Mesendoderm (in vitro differentiated cells): Measurements from ENCODE around the gene MORC2.

ENCODE experiments used
- DNase-seq: peaks from one replicate; pipeline ENCODE4 v3.0.0; 2013
- H2AK5ac ChIP-seq: 2 replicates; pipeline ENCODE4 v1.6.1; 2013; ENCODE audit warnings: low read length, inconsistent platforms
- H2BK120ac ChIP-seq: 2 replicates; pipeline ENCODE4 v1.6.1; 2013; ENCODE audit warnings: low read depth, mild to moderate bottlenecking, low read length, moderate library complexity, mixed read lengths
- H2BK15ac ChIP-seq: replicated peaks from 2 replicates; pipeline ENCODE4 v1.6.1; 2013; ENCODE audit warnings: low read depth, mild to moderate bottlenecking, moderate library complexity
- H2BK5ac ChIP-seq: 2 replicates; pipeline ENCODE4 v1.6.1; 2013; ENCODE audit warnings: low read length, inconsistent platforms
- H3K18ac ChIP-seq: 2 replicates; pipeline ENCODE4 v1.6.1; 2013; ENCODE audit warnings: mild to moderate bottlenecking, low read length, mixed read lengths
- H3K23ac ChIP-seq: one replicate; pipeline ENCODE4 v1.6.1; 2013; ENCODE audit warnings: low read length
- H3K27ac ChIP-seq: 2 replicates; pipeline ENCODE4 v1.5.1; 2013; ENCODE audit warnings: low read depth, mild to moderate bottlenecking, inconsistent platforms, low read length, moderate library complexity
- H3K27me3 ChIP-seq: 2 replicates; pipeline ENCODE4 v1.6.1; 2013; ENCODE audit warnings: low read length, control low read depth, mild to moderate bottlenecking, inconsistent platforms; ENCODE audit not compliant: insufficient read depth, poor library complexity
- H3K36me3 ChIP-seq: 2 replicates; pipeline ENCODE4 v1.6.1; 2013; ENCODE audit warnings: low read length, inconsistent platforms; ENCODE audit not compliant: control insufficient read depth, insufficient read depth
- H3K4ac ChIP-seq: one replicate; pipeline ENCODE4 v1.6.1; 2013; ENCODE audit warnings: low read depth, mild to moderate bottlenecking, low read length, moderate library complexity
- H3K4me1 ChIP-seq: 2 replicates; pipeline ENCODE4 v1.6.1; 2013; ENCODE audit warnings: low read depth, low read length, inconsistent platforms; ENCODE audit not compliant: control insufficient read depth
- H3K4me2 ChIP-seq: 2 replicates; pipeline ENCODE4 v1.6.1; 2013; ENCODE audit warnings: low read length
- H3K4me3 ChIP-seq: 2 replicates; pipeline ENCODE4 v1.5.1; 2013; ENCODE audit warnings: mild to moderate bottlenecking, low read length
- H3K56ac ChIP-seq: one replicate; pipeline ENCODE4 v1.6.1; 2013; ENCODE audit warnings: low read length
- H3K79me1 ChIP-seq: 2 replicates; pipeline ENCODE4 v1.6.1; 2013; ENCODE audit warnings: low read length, inconsistent platforms
- H3K79me2 ChIP-seq: 2 replicates; pipeline ENCODE4 v1.6.1; 2013; ENCODE audit warnings: mild to moderate bottlenecking, low read length; ENCODE audit not compliant: control insufficient read depth, insufficient read depth
- H3K9ac ChIP-seq: 2 replicates; pipeline ENCODE4 v1.6.1; 2013; ENCODE audit warnings: low read length, inconsistent platforms
- H4K5ac ChIP-seq: one replicate; pipeline ENCODE4 v1.6.1; 2013; ENCODE audit warnings: low read length
- H4K8ac ChIP-seq: one replicate; pipeline ENCODE4 v1.6.1; 2013; ENCODE audit warnings: low read depth, mild to moderate bottlenecking, control low read depth, low read length, moderate library complexity
- WGBS: extraction: QIAGEN DNeasy Blood & Tissue Kit; methylation state at CpG from one replicate; pipeline ENCODE4 v1.1.7; 2013; ENCODE audit warnings: low lambda C conversion rate, missing lambda C conversion rate; ENCODE audit not compliant: insufficient coverage; ENCODE audit errors: extremely low coverage; 5-methylcytosine and 5-hydroxymethylcytosine counted together

Gene MORC2

DNA sequence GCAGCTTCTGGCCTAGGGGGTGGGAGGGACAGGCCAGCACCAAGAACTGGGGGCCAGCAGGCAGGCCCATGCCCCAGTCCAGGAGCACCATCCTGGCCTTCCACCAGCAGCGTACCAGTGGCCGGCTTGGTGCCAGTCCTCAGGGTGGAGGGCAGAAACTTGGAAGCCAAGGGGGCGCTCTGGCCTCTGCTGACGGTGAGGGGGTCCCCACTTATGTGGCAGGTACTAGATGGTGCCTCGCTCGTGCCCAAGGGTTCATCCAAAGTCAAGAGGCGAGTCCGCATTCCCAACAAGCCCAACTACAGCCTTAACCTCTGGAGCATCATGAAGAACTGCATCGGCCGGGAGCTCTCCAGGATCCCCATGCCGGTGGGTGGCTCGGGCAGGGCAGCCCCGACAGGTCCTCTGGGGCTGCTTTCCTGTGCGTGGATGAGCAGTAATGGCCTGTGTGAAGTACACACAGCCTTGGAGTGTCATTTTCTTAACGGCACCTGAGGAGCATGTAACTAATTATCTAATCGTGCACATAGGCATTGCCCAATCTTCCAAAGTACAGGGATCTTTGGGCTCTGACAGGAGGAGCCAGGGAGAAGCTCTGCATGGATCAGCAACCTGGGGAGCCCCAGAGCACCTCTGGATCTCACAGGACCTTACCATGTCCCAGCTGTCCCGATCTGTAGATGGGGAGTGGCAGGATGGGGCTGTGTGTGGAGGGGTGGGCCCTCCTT is 79.1 kb downstream of the MORC2 start:
- H3K79me1 ChIP-seq = no peaks in the 10 kb centered on the region
- H3K27me3 ChIP-seq = no peaks in the 10 kb centered on the region
- no peaks in the 10 kb centered on the region for H3K79me2 ChIP-seq
- H3K36me3 ChIP-seq = no peaks in the 10 kb centered on the region
- no CpG with 5 or more reads among the region's 17 CpGs for WGBS
- no peak overlapping the region for H3K4me2 ChIP-seq
- no peak overlapping the region for H2BK120ac ChIP-seq
- H3K18ac ChIP-seq = no peak overlapping the region
- no peak overlapping the region for H3K9ac ChIP-seq
- no peaks in the 10 kb centered on the region for H3K4me1 ChIP-seq
- H3K23ac ChIP-seq = no peak overlapping the region
- DNase-seq = no peak
- no peak overlapping the region for H4K8ac ChIP-seq
- H3K56ac ChIP-seq = no peak overlapping the region
- no peak overlapping the region for H3K4me3 ChIP-seq
- H3K4ac ChIP-seq = no peak overlapping the region
- H2BK5ac ChIP-seq = no peak overlapping the region
- H4K5ac ChIP-seq = no peak overlapping the region
- H2AK5ac ChIP-seq = no peak overlapping the region
- no peak overlapping the region for H2BK15ac ChIP-seq
- no peak overlapping the region for H3K27ac ChIP-seq

DNA sequence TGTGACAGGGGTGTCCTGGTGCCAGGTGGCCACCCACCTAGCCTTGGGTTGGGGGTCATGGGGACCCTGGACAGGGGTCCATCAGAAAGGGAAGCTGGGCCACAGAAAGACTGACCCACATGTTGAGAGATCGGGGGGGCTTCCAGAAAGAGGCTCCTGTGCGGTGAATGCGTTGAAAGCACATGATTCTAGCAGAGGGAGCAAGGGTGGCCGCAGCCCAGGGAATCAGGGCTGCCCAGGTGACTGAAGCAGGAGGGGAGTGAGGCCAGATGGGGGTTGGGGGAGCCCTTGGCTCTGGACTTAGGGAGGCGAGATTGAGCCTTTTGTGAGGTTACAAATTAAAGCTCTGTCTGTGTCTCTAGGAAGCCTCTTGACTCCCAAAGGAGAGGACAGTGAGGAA is 80.7 kb downstream of the MORC2 start:
- no peaks in the 10 kb centered on the region for H3K36me3 ChIP-seq
- H4K5ac ChIP-seq = no peak overlapping the region
- H3K4me1 ChIP-seq = no peaks in the 10 kb centered on the region
- no peaks in the 10 kb centered on the region for H3K27me3 ChIP-seq
- H3K27ac ChIP-seq = no peak overlapping the region
- no peak overlapping the region for H2BK15ac ChIP-seq
- H3K79me2 ChIP-seq = no peaks in the 10 kb centered on the region
- H2BK5ac ChIP-seq = no peak overlapping the region
- no peak overlapping the region for H3K9ac ChIP-seq
- no peak overlapping the region for H2AK5ac ChIP-seq
- H4K8ac ChIP-seq = no peak overlapping the region
- DNase-seq = no peak
- no peak overlapping the region for H3K4me2 ChIP-seq
- no peak overlapping the region for H3K4me3 ChIP-seq
- no peak overlapping the region for H2BK120ac ChIP-seq
- no peak overlapping the region for H3K18ac ChIP-seq
- H3K23ac ChIP-seq = no peak overlapping the region
- no peak overlapping the region for H3K56ac ChIP-seq
- H3K4ac ChIP-seq = no peak overlapping the region
- no CpG with 5 or more reads among the region's 5 CpGs for WGBS
- H3K79me1 ChIP-seq = no peaks in the 10 kb centered on the region

- Histone ChIP-seq H3K23ac (no peak overlapping the region), H3K4me1 (no peaks in the 10 kb centered on the region)
- WGBS = no CpG with 5 or more reads among the region's 11 CpGs
These were observed 81.1 kb downstream of the MORC2 start for GRCh38 chr22:30887453-30887852.

GRCh38 chr22:30885591-30885990 is 83.0 kb downstream of the MORC2 start:
- Histone ChIP-seq H3K79me1 (no peaks in the 10 kb centered on the region), H3K9ac (no peak overlapping the region), H4K8ac (no peak overlapping the region), H3K27ac (no peak overlapping the region), H3K56ac (no peak overlapping the region), H3K4ac (no peak overlapping the region), H2BK120ac (no peak overlapping the region), H3K36me3 (no peaks in the 10 kb centered on the region), H3K18ac (no peak overlapping the region), H2BK5ac (no peak overlapping the region), H2BK15ac (no peak overlapping the region), H3K23ac (no peak overlapping the region), H3K27me3 (no peaks in the 10 kb centered on the region), H3K4me1 (no peaks in the 10 kb centered on the region), H2AK5ac (no peak overlapping the region), H3K4me3 (no peak overlapping the region), H3K4me2 (no peak overlapping the region), H4K5ac (no peak overlapping the region), H3K79me2 (no peaks in the 10 kb centered on the region)
- no peak for DNase-seq
- no CpG with 5 or more reads among the region's 9 CpGs for WGBS

More at GRCh38 chr22:30887453-30887852, 81.1 kb downstream of the MORC2 start:
- H2BK15ac ChIP-seq = no peak overlapping the region
- H2BK5ac ChIP-seq = no peak overlapping the region
- H3K4me3 ChIP-seq = no peak overlapping the region
- DNase-seq = no peak
- H3K4ac ChIP-seq = no peak overlapping the region
- no peak overlapping the region for H3K4me2 ChIP-seq
- H3K56ac ChIP-seq = no peak overlapping the region
- H2BK120ac ChIP-seq = no peak overlapping the region
- no peak overlapping the region for H3K9ac ChIP-seq
- H2AK5ac ChIP-seq = no peak overlapping the region
- H3K36me3 ChIP-seq = no peaks in the 10 kb centered on the region
- no peaks in the 10 kb centered on the region for H3K79me1 ChIP-seq
- no peak overlapping the region for H4K8ac ChIP-seq
- H3K18ac ChIP-seq = no peak overlapping the region
- no peak overlapping the region for H4K5ac ChIP-seq
- H3K27me3 ChIP-seq = no peaks in the 10 kb centered on the region
- H3K27ac ChIP-seq = no peak overlapping the region
- no peaks in the 10 kb centered on the region for H3K79me2 ChIP-seq

- H3K18ac ChIP-seq = no peak overlapping the region
- H4K5ac ChIP-seq = no peak overlapping the region
- WGBS = no CpG with 5 or more reads among the region's 5 CpGs
- no peaks in the 10 kb centered on the region for H3K27me3 ChIP-seq
- no peak overlapping the region for H3K4ac ChIP-seq
- H3K79me1 ChIP-seq = no peaks in the 10 kb centered on the region
- H2BK5ac ChIP-seq = no peak overlapping the region
- no peak overlapping the region for H3K4me3 ChIP-seq
- H3K56ac ChIP-seq = no peak overlapping the region
- H3K4me1 ChIP-seq = no peaks in the 10 kb centered on the region
- H3K79me2 ChIP-seq = no peaks in the 10 kb centered on the region
- no peaks in the 10 kb centered on the region for H3K36me3 ChIP-seq
- no peak overlapping the region for H2AK5ac ChIP-seq
- no peak for DNase-seq
- H3K9ac ChIP-seq = no peak overlapping the region
- H2BK120ac ChIP-seq = no peak overlapping the region
- no peak overlapping the region for H3K27ac ChIP-seq
- H4K8ac ChIP-seq = no peak overlapping the region
- H2BK15ac ChIP-seq = no peak overlapping the region
- H3K4me2 ChIP-seq = no peak overlapping the region
- no peak overlapping the region for H3K23ac ChIP-seq
These were observed 83.6 kb downstream of the MORC2 start for GRCh38 chr22:30885001-30885366.
